ENCODE data around the gene TNFSF4. TPM values are rescaled to one million over a fixed set of nuclear protein-coding genes. Genes with fewer than 3 reads are reported as not detected.

TNFSF4 gene
- total and polyA plus RNA-seq, 2 of the 13 experiments (the other 11 are each of a cell fraction or from before 2014, with no cell fraction given): 2.4 to 7.9 TPM

DNA sequence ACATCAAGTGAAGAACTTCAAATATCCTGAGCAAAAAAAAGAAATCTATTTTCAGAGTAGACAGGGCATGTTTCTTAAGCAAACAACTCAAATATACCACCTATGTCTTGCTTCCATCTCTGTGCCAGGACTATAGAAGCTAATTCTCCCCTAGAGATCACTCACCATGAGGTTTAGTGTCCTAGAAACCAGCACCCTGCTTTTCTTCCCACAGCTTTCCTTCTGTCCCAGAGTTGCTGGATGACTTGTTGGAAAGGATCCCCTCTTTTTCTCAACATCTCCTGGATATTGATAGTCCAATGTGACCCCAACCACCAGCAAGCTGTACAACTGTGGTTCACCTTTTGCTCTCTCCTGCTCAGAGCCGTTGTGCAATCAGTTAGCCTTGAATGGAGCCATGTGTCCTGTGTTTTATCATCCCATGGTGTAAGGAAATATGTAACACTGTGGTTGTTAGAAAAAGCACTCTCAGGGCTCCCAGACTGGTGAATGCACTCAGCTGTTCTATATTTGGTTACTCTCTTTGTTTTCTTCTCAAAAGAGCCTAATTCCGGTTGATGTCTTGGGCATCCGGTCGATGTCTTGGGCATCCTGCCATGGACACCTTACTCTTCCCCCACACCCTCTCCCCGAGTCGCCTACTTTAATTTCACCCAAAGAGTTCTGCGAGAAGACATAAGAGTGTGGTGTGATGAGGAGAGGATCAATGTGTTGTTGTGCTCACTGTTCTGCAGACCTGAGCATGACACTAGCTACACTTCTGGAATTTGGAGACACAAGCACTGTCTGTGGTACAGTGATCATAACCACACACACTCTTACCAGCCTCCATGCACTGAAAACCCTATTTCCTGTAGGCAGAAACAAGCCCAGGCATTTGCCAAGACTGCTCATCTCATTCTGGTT is 1.7 kb downstream of the TNFSF4 start (continued):
- TF ChIP-seq FOXP4 (CRISPR knock-in tag; IDR thresholded peaks at IDR 0.05): peak; percentile 56
- TF ChIP-seq PPARG (CRISPR knock-in tag; conservative IDR thresholded peaks at IDR 0.05): no peak
- 0 out of 2 replicates have a peak, but pooled peaks have one; percentile 54 for TF ChIP-seq RCOR2 (CRISPR knock-in tag; IDR thresholded peaks at IDR 0.05)
- no peak for TF ChIP-seq ZFX (CRISPR knock-in tag; IDR thresholded peaks at IDR 0.05; ENCODE audit: low read depth)
- peak; percentile 80 for TF ChIP-seq IRF2 (CRISPR knock-in tag; IDR thresholded peaks at IDR 0.05)
- no peak for TF ChIP-seq MAFK (conservative IDR thresholded peaks at IDR 0.05 in 1 of 2, IDR thresholded peaks at IDR 0.05 in 1 of 2; ENCODE audit: low read length in 2 of 2)
- TF ChIP-seq, protein P1, sequence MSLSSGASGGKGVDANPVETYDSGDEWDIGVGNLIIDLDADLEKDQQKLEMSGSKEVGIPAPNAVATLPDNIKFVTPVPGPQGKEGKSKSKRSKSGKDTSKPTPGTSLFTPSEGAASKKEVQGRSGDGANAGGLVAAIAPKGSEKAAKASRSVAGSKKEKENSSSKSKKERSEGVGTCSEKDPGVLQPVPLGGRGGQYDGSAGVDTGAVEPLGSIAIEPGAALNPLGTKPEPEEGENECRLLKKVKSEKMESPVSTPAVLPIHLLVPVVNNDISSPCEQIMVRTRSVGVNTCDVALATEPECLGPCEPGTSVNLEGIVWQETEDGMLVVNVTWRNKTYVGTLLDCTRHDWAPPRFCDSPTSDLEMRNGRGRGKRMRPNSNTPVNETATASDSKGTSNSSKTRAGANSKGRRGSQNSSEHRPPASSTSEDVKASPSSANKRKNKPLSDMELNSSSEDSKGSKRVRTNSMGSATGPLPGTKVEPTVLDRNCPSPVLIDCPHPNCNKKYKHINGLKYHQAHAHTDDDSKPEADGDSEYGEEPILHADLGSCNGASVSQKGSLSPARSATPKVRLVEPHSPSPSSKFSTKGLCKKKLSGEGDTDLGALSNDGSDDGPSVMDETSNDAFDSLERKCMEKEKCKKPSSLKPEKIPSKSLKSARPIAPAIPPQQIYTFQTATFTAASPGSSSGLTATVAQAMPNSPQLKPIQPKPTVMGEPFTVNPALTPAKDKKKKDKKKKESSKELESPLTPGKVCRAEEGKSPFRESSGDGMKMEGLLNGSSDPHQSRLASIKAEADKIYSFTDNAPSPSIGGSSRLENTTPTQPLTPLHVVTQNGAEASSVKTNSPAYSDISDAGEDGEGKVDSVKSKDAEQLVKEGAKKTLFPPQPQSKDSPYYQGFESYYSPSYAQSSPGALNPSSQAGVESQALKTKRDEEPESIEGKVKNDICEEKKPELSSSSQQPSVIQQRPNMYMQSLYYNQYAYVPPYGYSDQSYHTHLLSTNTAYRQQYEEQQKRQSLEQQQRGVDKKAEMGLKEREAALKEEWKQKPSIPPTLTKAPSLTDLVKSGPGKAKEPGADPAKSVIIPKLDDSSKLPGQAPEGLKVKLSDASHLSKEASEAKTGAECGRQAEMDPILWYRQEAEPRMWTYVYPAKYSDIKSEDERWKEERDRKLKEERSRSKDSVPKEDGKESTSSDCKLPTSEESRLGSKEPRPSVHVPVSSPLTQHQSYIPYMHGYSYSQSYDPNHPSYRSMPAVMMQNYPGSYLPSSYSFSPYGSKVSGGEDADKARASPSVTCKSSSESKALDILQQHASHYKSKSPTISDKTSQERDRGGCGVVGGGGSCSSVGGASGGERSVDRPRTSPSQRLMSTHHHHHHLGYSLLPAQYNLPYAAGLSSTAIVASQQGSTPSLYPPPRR (CRISPR knock-in tag; IDR thresholded peaks at IDR 0.05; ENCODE audit: borderline replicate concordance): peak; percentile 67; the same call in 1 of the 2 replicates
- 0 out of 2 replicates have a peak, but pooled peaks have one; percentile 56 for TF ChIP-seq ZNF792 (CRISPR knock-in tag; IDR thresholded peaks at IDR 0.05)
- TF ChIP-seq ZMAT3 (CRISPR knock-in tag; conservative IDR thresholded peaks at IDR 0.05): no peak
- TF ChIP-seq NCOR1 (IDR thresholded peaks at IDR 0.05; ENCODE audit: borderline replicate concordance, low read length): peak; percentile 45; the same call in 1 of the 2 replicates
- TF ChIP-seq ZNF225 (CRISPR knock-in tag; IDR thresholded peaks at IDR 0.05): no peak
- TF ChIP-seq GABPA (IDR thresholded peaks at IDR 0.05; ENCODE audit: low read depth, low read length): no peak
- 0 out of 2 replicates have a peak, but pooled peaks have one; percentile 11 for TF ChIP-seq GABPA (CRISPR knock-in tag; IDR thresholded peaks at IDR 0.05; ENCODE audit: low read depth)
- TF ChIP-seq, protein P2, sequence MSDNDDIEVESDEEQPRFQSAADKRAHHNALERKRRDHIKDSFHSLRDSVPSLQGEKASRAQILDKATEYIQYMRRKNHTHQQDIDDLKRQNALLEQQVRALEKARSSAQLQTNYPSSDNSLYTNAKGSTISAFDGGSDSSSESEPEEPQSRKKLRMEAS (IDR thresholded peaks at IDR 0.05): peak; percentile 89
- peak; percentile 53 for TF ChIP-seq PATZ1 (CRISPR knock-in tag; IDR thresholded peaks at IDR 0.05)
- no peak for TF ChIP-seq ZNF256 (CRISPR knock-in tag; conservative IDR thresholded peaks at IDR 0.05)
- TF ChIP-seq PAWR (CRISPR knock-in tag; IDR thresholded peaks at IDR 0.05; ENCODE audit: borderline replicate concordance): no peak
- TF ChIP-seq ZMYM3 (CRISPR knock-in tag; IDR thresholded peaks at IDR 0.05): peak; percentile 71; the same call in 1 of the 2 replicates
- TF ChIP-seq GATA4 (IDR thresholded peaks at IDR 0.05; ENCODE audit: borderline replicate concordance, low read depth): no peak

Measured in HepG2 (cell line).